Natural killer cell (primary cell): ENCODE measurements around the gene CLEC3A. TPM values are rescaled to one million over a fixed set of nuclear protein-coding genes. Genes with fewer than 3 reads are reported as not detected.

Source experiments
- ATAC-seq, 3 donors: fragments of 150-1000 bp in 2 of 3; fragments of 200-7000 bp in 1 of 3; cut with Tn5 transposase; 1 replicate in 1 of 3; 2 replicates in 2 of 3; pipeline ENCODE4 v1.10.0; 2021; ENCODE audit warnings: mild to moderate bottlenecking in 2 of 3, moderate library complexity in 2 of 3
- DNase-seq, 2 donors: peaks; one replicate each; pipeline versions ENCODE4 v3.0.0 to v3.0.0-alpha.2; 2013 to 2021; ENCODE audit warnings: mixed read lengths in 1 of 2
- H3K27ac ChIP-seq: one replicate; pipeline ENCODE4 v1.5.1; 2013; ENCODE audit warnings: mild to moderate bottlenecking, low read length
- H3K27me3 ChIP-seq: one replicate; pipeline ENCODE4 v1.6.1; 2013; ENCODE audit warnings: low read length; ENCODE audit not compliant: control insufficient read depth, insufficient read depth
- H3K36me3 ChIP-seq: one replicate; pipeline ENCODE4 v1.6.1; 2013; ENCODE audit warnings: low read length; ENCODE audit not compliant: control insufficient read depth, insufficient read depth
- H3K4me1 ChIP-seq: one replicate; pipeline ENCODE4 v1.6.1; 2013; ENCODE audit warnings: low read length; ENCODE audit not compliant: control insufficient read depth, insufficient read depth
- H3K4me3 ChIP-seq: one replicate; pipeline ENCODE4 v1.5.1; 2013; ENCODE audit warnings: low read length
- H3K9me3 ChIP-seq: one replicate; pipeline ENCODE4 v1.6.1; 2013; ENCODE audit warnings: low read length; ENCODE audit not compliant: control insufficient read depth, insufficient read depth
- H3K27ac Mint-ChIP-seq, 2 donors: one replicate each; pipeline ENCODE4 v1.8.0; 2022; ENCODE audit warnings: mild to moderate bottlenecking in 2 of 2, mixed read lengths in 2 of 2, moderate library complexity in 1 of 2
- H3K27me3 Mint-ChIP-seq, 2 donors: one replicate each; pipeline ENCODE4 v1.8.0; 2022; ENCODE audit warnings: low read depth in 2 of 2, mixed read lengths in 2 of 2
- H3K36me3 Mint-ChIP-seq: one replicate; pipeline ENCODE4 v1.8.0; 2022; ENCODE audit warnings: mixed read lengths
- H3K4me1 Mint-ChIP-seq, 2 donors: one replicate each; pipeline ENCODE4 v1.8.0; 2022; ENCODE audit warnings: mixed read lengths in 2 of 2
- H3K4me3 Mint-ChIP-seq: one replicate; pipeline ENCODE4 v1.8.0; 2022; ENCODE audit warnings: mild to moderate bottlenecking, moderate library complexity, mixed read lengths
- H3K9me3 Mint-ChIP-seq, 2 donors: one replicate each; pipeline ENCODE4 v1.8.0; 2022; ENCODE audit warnings: mixed read lengths in 2 of 2
- WGBS: methylation state at CpG from one replicate; pipeline ENCODE4 v1.1.7; 2013; ENCODE audit warnings: missing lambda C conversion rate; ENCODE audit not compliant: insufficient coverage; 5-methylcytosine and 5-hydroxymethylcytosine counted together
- intact Hi-C: fragments of 100-400 bp; cut with micrococcal nuclease; formaldehyde crosslinking; loops from one replicate; pipeline ENCODE4 v1.14.2; 2022
- total RNA-seq, 4 donors: library from RNA; stranded (reverse); fragments of 120-200 nt in 1 of 4; gene quantifications; one replicate each; pipeline versions ENCODE4 v1.2.3 to v1.2.4, GENCODE V29; 2013 to 2022
- TF ChIP-seq, protein P1 (sequence below): fragments of 200-600 bp; IDR thresholded peaks from one replicate; pipeline ENCODE4 v1.8.0; 2022; ENCODE audit warnings: antibody characterized with exemption

The CLEC3A gene
- total RNA-seq, 3 donors from 2014 or later (not counting 1 experiment from before 2014, with no cell fraction given): not detected

DNA sequence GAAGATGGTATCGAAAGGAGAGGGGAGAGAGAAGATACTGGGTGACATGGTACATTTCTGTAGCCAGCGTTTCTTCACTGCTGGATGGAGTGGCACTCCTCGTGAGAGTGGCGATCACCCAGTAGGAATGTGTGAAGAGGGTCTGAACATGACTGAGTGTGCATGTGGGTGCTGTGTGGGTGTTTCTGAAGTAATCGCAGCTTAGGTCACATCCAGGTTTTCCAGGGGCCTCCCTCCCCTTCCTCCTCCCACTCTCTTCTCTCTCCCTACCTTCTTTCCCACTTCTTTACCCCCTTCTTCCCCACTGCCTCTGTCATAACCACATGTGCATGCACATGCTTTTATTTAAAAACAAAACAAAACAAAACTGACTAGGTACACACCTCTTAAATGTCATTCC lies 1.8 kb downstream of the CLEC3A start:
- H3K4me1 ChIP-seq: no peaks in the 10 kb centered on the region
- no peaks in the 10 kb centered on the region for H3K27me3 ChIP-seq
- H3K4me3 ChIP-seq: no peak overlapping the region
- H3K36me3 ChIP-seq: no peaks in the 10 kb centered on the region
- no peak for DNase-seq
- no peaks in the 10 kb centered on the region for H3K4me1 Mint-ChIP-seq
- TF ChIP-seq, protein P1, sequence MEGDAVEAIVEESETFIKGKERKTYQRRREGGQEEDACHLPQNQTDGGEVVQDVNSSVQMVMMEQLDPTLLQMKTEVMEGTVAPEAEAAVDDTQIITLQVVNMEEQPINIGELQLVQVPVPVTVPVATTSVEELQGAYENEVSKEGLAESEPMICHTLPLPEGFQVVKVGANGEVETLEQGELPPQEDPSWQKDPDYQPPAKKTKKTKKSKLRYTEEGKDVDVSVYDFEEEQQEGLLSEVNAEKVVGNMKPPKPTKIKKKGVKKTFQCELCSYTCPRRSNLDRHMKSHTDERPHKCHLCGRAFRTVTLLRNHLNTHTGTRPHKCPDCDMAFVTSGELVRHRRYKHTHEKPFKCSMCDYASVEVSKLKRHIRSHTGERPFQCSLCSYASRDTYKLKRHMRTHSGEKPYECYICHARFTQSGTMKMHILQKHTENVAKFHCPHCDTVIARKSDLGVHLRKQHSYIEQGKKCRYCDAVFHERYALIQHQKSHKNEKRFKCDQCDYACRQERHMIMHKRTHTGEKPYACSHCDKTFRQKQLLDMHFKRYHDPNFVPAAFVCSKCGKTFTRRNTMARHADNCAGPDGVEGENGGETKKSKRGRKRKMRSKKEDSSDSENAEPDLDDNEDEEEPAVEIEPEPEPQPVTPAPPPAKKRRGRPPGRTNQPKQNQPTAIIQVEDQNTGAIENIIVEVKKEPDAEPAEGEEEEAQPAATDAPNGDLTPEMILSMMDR: no peak
- no peak overlapping the region for H3K27ac Mint-ChIP-seq
- no peaks in the 10 kb centered on the region for H3K36me3 Mint-ChIP-seq
- no peak overlapping the region for H3K27ac ChIP-seq
- WGBS: 85% methylated on average over 5 of the region's 5 CpGs
- H3K4me3 Mint-ChIP-seq: no peak overlapping the region
- H3K27me3 Mint-ChIP-seq: peaks cover 6 to 20% of the 10 kb centered on the region in 2 donors
- intact Hi-C loops: no loop called here
- no peak for ATAC-seq
- H3K9me3 Mint-ChIP-seq: peaks cover 0 to 2% of the 10 kb centered on the region in 2 donors
- H3K9me3 ChIP-seq: no peaks in the 10 kb centered on the region

DNA sequence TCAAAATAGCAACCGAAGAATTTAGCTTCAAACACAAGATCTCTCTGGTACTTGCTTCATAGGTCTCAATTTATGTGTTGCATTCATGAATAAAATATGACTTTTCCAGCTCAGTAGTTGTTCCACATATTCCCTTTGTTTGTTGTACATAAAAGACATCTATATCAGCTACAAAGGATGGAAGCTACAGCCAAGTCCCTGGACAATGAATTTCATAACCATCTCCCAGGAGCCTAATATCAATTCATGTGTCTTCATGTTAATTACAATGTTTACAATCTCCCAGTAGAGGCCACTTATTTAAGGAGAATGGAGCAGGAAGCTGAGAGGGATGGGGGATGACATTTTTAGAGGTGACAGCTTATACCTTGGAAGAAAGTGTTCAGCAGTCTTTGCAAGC lies 3.3 kb downstream of the CLEC3A start:
- WGBS: 100% methylated on average over 1 of the region's 1 CpG

DNA sequence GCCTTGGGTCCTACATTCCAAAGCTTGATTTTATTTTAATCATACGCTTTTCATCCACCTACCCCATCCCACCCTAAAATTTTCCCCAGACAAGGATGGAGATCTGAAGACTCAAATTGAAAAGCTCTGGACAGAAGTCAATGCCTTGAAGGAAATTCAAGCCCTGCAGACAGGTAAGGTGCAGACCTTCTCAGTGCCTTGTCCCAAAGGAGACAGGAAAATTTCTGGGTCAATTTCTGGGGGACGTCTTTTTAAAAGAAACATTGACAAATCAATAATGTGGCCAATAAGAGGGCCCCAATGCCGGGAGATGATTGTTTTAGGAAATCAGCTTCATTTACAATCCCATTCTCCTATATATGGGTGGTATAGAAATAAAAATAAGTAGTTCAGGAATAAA lies 5.7 kb downstream of the CLEC3A start:
- Mint-ChIP-seq H3K4me1 (no peaks in the 10 kb centered on the region), H3K9me3 (no peaks in the 10 kb centered on the region), H3K27ac (no peak overlapping the region), H3K36me3 (no peaks in the 10 kb centered on the region), H3K27me3 (peaks cover 8 to 16% of the 10 kb centered on the region in 2 donors), H3K4me3 (no peak overlapping the region)
- 84% methylated on average over 2 of the region's 3 CpGs for WGBS
- Histone ChIP-seq H3K27ac (no peak overlapping the region), H3K4me3 (no peak overlapping the region), H3K27me3 (no peaks in the 10 kb centered on the region), H3K9me3 (no peaks in the 10 kb centered on the region), H3K4me1 (no peaks in the 10 kb centered on the region), H3K36me3 (no peaks in the 10 kb centered on the region)
- TF ChIP-seq, protein P1: no peak
- DNase-seq (no peak), ATAC-seq (no peak)
- intact Hi-C loops: no loop called here

More for the DNA sequence above, 3.3 kb downstream of the CLEC3A start:
- no peaks in the 10 kb centered on the region for H3K9me3 ChIP-seq
- Mint-ChIP-seq H3K27me3 (peaks cover 6 to 16% of the 10 kb centered on the region in 2 donors), H3K36me3 (no peaks in the 10 kb centered on the region), H3K4me3 (no peak overlapping the region), H3K9me3 (no peaks in the 10 kb centered on the region), H3K4me1 (no peaks in the 10 kb centered on the region), H3K27ac (no peak overlapping the region)
- no peaks in the 10 kb centered on the region for H3K4me1 ChIP-seq
- no peak for ATAC-seq
- DNase-seq: no peak
- H3K36me3 ChIP-seq: no peaks in the 10 kb centered on the region
- TF ChIP-seq, protein P1: no peak
- intact Hi-C loops: no loop called here
- H3K27me3 ChIP-seq: no peaks in the 10 kb centered on the region
- no peak overlapping the region for H3K4me3 ChIP-seq
- no peak overlapping the region for H3K27ac ChIP-seq

DNA sequence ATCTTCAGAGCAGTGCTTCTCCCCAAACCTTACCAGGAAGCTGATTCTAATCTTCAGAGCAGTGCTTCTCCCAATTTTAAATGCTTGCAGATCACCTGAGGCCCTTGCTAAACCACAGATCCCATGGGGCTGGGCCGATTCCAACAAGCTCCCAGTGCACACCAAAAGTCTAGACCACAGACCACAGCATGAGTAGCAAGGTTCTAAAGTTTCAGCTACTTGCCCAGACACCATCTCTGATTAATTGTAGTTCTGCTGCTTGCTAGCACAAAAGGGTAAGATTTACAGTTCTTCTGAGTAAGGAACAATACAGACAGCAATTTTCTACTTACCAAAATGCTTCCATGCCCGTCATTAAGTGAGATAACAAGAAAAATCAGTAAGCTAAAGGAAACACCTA lies 12.2 kb downstream of the CLEC3A start:
- H3K27me3 Mint-ChIP-seq: peaks cover 19 to 43% of the 10 kb centered on the region in 2 donors
- Histone ChIP-seq H3K27ac (no peak overlapping the region), H3K9me3 (no peaks in the 10 kb centered on the region), H3K27me3 (no peaks in the 10 kb centered on the region), H3K4me1 (no peaks in the 10 kb centered on the region), H3K4me3 (no peak overlapping the region), H3K36me3 (no peaks in the 10 kb centered on the region)
- DNase-seq (no peak), ATAC-seq (no peak)
- H3K9me3 Mint-ChIP-seq: no peaks in the 10 kb centered on the region
- intact Hi-C loops: no loop called here
- TF ChIP-seq, protein P1: no peak
- no peaks in the 10 kb centered on the region for H3K36me3 Mint-ChIP-seq
- no peaks in the 10 kb centered on the region for H3K4me1 Mint-ChIP-seq
- no peak overlapping the region for H3K27ac Mint-ChIP-seq
- no peak overlapping the region for H3K4me3 Mint-ChIP-seq
- 40% methylated on average over 2 of the region's 2 CpGs for WGBS
